MM.1S (cell line): Measurements from ENCODE around the gene ACADL.
"Not testable (repeated sequence)": the region's sequence is repeated elsewhere in the genome, so short reads cannot be mapped to it uniquely, and the experiment has no call there.

Experiments used
- DNase-seq: peaks from one replicate; pipeline ENCODE4 v3.0.0-alpha.2; 2015
- H2AFZ ChIP-seq: fragments of 300-600 bp; sonication (generic); 2 replicates; pipeline ENCODE4 v1.6.0; 2016; ENCODE audit warnings: antibody characterized with exemption, low read length
- H3F3A ChIP-seq: fragments of 300-600 bp; sonication (generic); 2 replicates; pipeline ENCODE4 v1.6.1; 2016; ENCODE audit warnings: mild to moderate bottlenecking, antibody characterized with exemption, low read length, moderate library complexity, mixed read lengths; ENCODE audit not compliant: insufficient read depth
- H3K27ac ChIP-seq: fragments of 300-600 bp; sonication (generic); 2 replicates; pipeline ENCODE4 v1.5.1; 2016; ENCODE audit warnings: mild to moderate bottlenecking, low read length
- H3K27me3 ChIP-seq: fragments of 300-600 bp; sonication (generic); replicated peaks from 2 replicates; pipeline ENCODE4 v1.6.0; 2016; ENCODE audit warnings: low read length; ENCODE audit not compliant: insufficient read depth
- H3K36me3 ChIP-seq: fragments of 300-600 bp; sonication (generic); replicated peaks from 2 replicates; pipeline ENCODE4 v1.6.1; 2016; ENCODE audit warnings: mild to moderate bottlenecking, low read length, mixed read lengths; ENCODE audit not compliant: insufficient read depth
- H3K4me1 ChIP-seq: fragments of 300-600 bp; sonication (generic); 2 replicates; pipeline ENCODE4 v1.6.1; 2016; ENCODE audit warnings: low read length, mixed read lengths
- H3K4me2 ChIP-seq: fragments of 300-600 bp; sonication (generic); 2 replicates; pipeline ENCODE4 v1.6.0; 2016; ENCODE audit warnings: low read depth, low read length
- H3K4me3 ChIP-seq: fragments of 300-600 bp; sonication (generic); 2 replicates; pipeline ENCODE4 v1.5.1; 2016; ENCODE audit warnings: low read length, mixed read lengths
- H3K79me2 ChIP-seq: fragments of 300-600 bp; sonication (generic); 2 replicates; pipeline ENCODE4 v1.6.1; 2016; ENCODE audit warnings: mixed run types, low read length, mixed read lengths
- H3K9ac ChIP-seq: fragments of 300-600 bp; sonication (generic); 2 replicates; pipeline ENCODE4 v1.6.1; 2016; ENCODE audit warnings: low read length, mixed read lengths
- H3K9me2 ChIP-seq: fragments of 300-600 bp; sonication (generic); replicated peaks from 2 replicates; pipeline ENCODE4 v1.6.1; 2016; ENCODE audit warnings: mild to moderate bottlenecking, low read length, mixed read lengths; ENCODE audit not compliant: insufficient read depth
- H3K9me3 ChIP-seq: fragments of 300-600 bp; sonication (generic); replicated peaks from 2 replicates; pipeline ENCODE4 v1.6.1; 2016; ENCODE audit warnings: mild to moderate bottlenecking, low read length, mixed read lengths; ENCODE audit not compliant: insufficient read depth
- H4K20me1 ChIP-seq: fragments of 300-600 bp; sonication (generic); 2 replicates; pipeline ENCODE4 v1.6.1; 2016; ENCODE audit warnings: mild to moderate bottlenecking, low read length, moderate library complexity, mixed read lengths; ENCODE audit not compliant: insufficient read depth
- CTCF ChIP-seq: fragments of 300-600 bp; sonication (generic); IDR thresholded peaks from 2 replicates; pipeline ENCODE4 v1.5.1; 2016; ENCODE audit warnings: antibody characterized with exemption, low read length, mixed read lengths
- EZH2 ChIP-seq: fragments of 300-600 bp; sonication (generic); optimal IDR thresholded peaks from 2 replicates; pipeline ENCODE3; 2017; ENCODE audit warnings: low read depth, mild to moderate bottlenecking, antibody characterized with exemption, low read length, mixed read lengths
- EZH2phosphoT487 ChIP-seq: fragments of 300-600 bp; sonication (generic); IDR thresholded peaks from 2 replicates; pipeline ENCODE4 v1.6.1; 2018; ENCODE audit warnings: antibody characterized with exemption, low read length

The ACADL gene

GRCh38 chr2:210181033-210181605 is 44.1 kb downstream of the ACADL start:
- not testable (repeated sequence) for H3K36me3 ChIP-seq, H3F3A ChIP-seq, H3K4me2 ChIP-seq, H3K79me2 ChIP-seq, H3K27ac ChIP-seq, H3K27me3 ChIP-seq, DNase-seq, H3K9ac ChIP-seq, H3K9me3 ChIP-seq, H3K9me2 ChIP-seq, H4K20me1 ChIP-seq, H3K4me3 ChIP-seq, H2AFZ ChIP-seq
- H3K4me1 ChIP-seq, result peaks cover 24% of the 10 kb centered on the region

GRCh38 chr2:210180477-210180876 is 44.8 kb downstream of the ACADL start:
- Histone ChIP-seq H3K36me3 (no peaks in the 10 kb centered on the region), H3F3A (peaks cover 9% of the 10 kb centered on the region; the same call in 1 of the 2 replicates), H3K9me2 (no peaks in the 10 kb centered on the region), H4K20me1 (no peaks in the 10 kb centered on the region), H3K4me3 (no peak overlapping the region), H3K4me1 (peaks cover 24% of the 10 kb centered on the region), H3K27ac (no peak overlapping the region), H3K79me2 (no peaks in the 10 kb centered on the region), H3K27me3 (no peaks in the 10 kb centered on the region), H3K9me3 (no peaks in the 10 kb centered on the region), H3K4me2 (no peak overlapping the region), H2AFZ (no peak overlapping the region), H3K9ac (no peak overlapping the region)
- no peak for TF ChIP-seq CTCF
- TF ChIP-seq EZH2phosphoT487, result no peak
- no peak for TF ChIP-seq EZH2
- no peak for DNase-seq

GRCh38 chr2:210179351-210179990 is 45.8 kb downstream of the ACADL start:
- Histone ChIP-seq H2AFZ (no peak overlapping the region), H4K20me1 (no peaks in the 10 kb centered on the region), H3K27me3 (no peaks in the 10 kb centered on the region), H3K9me2 (no peaks in the 10 kb centered on the region), H3K4me3 (no peak overlapping the region), H3K79me2 (no peaks in the 10 kb centered on the region), H3K4me2 (no peak overlapping the region), H3K9ac (no peak overlapping the region), H3F3A (peaks cover 9% of the 10 kb centered on the region; the same call in 1 of the 2 replicates), H3K4me1 (peaks cover 23% of the 10 kb centered on the region), H3K9me3 (no peaks in the 10 kb centered on the region), H3K27ac (no peak overlapping the region), H3K36me3 (no peaks in the 10 kb centered on the region)
- no peak for TF ChIP-seq CTCF
- no peak for TF ChIP-seq EZH2phosphoT487
- no peak for TF ChIP-seq EZH2
- DNase-seq, result no peak

- Histone ChIP-seq H4K20me1 (no peaks in the 10 kb centered on the region), H3K9me2 (no peaks in the 10 kb centered on the region), H3K9me3 (no peaks in the 10 kb centered on the region), H3K4me1 (peaks cover 17% of the 10 kb centered on the region), H3K36me3 (no peaks in the 10 kb centered on the region), H3K4me3 (no peak overlapping the region), H3K9ac (no peak overlapping the region), H3K79me2 (no peaks in the 10 kb centered on the region; the same call in 1 of the 2 replicates), H3K27ac (no peak overlapping the region), H3K4me2 (no peak overlapping the region), H3K27me3 (no peaks in the 10 kb centered on the region), H3F3A (0 out of 2 replicates have a peak, but pooled peaks cover 4% of the 10 kb centered on the region), H2AFZ (no peak overlapping the region)
- no peak for DNase-seq
- TF ChIP-seq EZH2, result no peak
- no peak for TF ChIP-seq CTCF
- no peak for TF ChIP-seq EZH2phosphoT487
Measured at GRCh38 chr2:210177769-210178168, 47.5 kb downstream of the ACADL start.

GRCh38 chr2:210177115-210177514 is 48.1 kb downstream of the ACADL start:
- H3K9ac ChIP-seq, DNase-seq, H3K9me3 ChIP-seq, H3K9me2 ChIP-seq, H4K20me1 ChIP-seq, H3K27ac ChIP-seq, H3K27me3 ChIP-seq, H3K4me2 ChIP-seq, H3K4me3 ChIP-seq, H2AFZ ChIP-seq, H3K79me2 ChIP-seq, H3K36me3 ChIP-seq: not testable (repeated sequence)
- peaks cover 11% of the 10 kb centered on the region for H3F3A ChIP-seq
- peaks cover 21% of the 10 kb centered on the region for H3K4me1 ChIP-seq
